GM18868 (cell line): ENCODE results near the gene FYN.
"Not testable (repeated sequence)": the region's sequence is repeated elsewhere in the genome, so short reads cannot be mapped to it uniquely, and the experiment has no call there.

ENCODE experiments used
- ATAC-seq: cut with Tn5 transposase; IDR thresholded peaks from one replicate; pipeline ENCODE4 v1.9.1; 2021; ENCODE audit warnings: mild to moderate bottlenecking, moderate library complexity; ENCODE audit not compliant: unreplicated experiment

The FYN gene

GRCh38 chr6:111687652-111688051 lies 185.6 kb downstream of the FYN start:
- no peak for ATAC-seq

- ATAC-seq: no peak
Measured at GRCh38 chr6:111686932-111687266, 186.4 kb downstream of the FYN start.

GRCh38 chr6:111686249-111686931 lies 186.9 kb downstream of the FYN start:
- ATAC-seq: no peak

DNA sequence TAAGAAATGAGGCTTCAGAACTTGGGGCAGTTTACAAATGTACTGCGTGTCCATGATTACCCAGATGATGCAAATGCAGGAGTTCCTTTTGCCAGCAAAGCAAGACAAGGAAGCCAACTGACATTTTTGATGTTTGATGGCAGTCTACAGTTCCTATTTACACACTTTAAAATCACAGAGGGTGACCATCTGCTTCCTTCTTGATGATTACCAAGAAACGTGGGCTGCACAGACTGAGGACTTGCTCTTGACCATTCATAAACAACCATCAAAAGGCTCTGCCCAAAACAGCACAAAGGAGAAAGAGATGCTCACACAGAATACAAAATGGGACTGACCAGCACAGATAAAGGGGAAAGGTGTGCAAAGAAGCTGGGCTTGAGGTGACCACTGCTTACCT lies 187.7 kb downstream of the FYN start:
- ATAC-seq: no peak

- no peak for ATAC-seq
Measured at GRCh38 chr6:111685058-111685457, 188.2 kb downstream of the FYN start.

GRCh38 chr6:111683749-111684267 lies 189.4 kb downstream of the FYN start:
- ATAC-seq: no peak

DNA sequence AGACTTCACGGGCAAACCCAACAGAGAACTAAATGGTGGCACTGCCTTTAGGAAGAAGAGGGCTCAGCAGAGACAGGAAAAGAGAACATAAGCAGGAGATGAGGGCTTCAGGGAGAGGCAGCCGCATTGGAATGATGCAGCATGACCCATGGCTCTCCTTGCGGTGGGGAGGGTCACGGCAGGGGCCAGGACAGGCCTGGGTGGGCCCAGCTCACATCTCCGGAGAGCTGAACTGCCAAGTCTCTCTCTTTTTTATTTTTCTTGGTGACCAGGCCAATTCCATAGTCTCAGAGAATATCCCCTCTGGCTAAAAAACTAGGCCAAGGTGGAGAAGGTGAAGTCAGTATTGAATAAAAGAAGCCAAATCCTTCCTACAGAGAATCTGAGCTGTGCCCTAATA lies 190.1 kb downstream of the FYN start:
- ATAC-seq: no peak

DNA sequence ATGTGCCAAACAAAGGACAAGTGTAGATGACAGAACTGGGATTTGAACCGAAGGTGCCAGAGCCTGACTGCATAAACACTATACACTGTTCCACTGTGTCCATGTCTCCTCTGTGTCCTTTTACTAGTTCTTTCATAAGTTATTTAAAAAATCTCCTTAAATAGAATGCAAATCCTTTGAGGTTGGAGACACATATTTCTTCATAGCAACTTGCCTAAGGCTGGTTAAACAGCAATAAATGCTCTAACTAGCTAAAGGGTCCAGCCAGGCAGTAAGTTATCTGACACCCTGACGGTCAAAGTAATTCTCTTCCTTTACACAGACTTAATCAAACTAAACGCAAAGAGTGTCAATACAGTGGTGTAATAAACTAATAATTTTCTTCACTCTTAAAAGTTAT lies 191.4 kb downstream of the FYN start:
- no peak for ATAC-seq

GRCh38 chr6:111680811-111681609 lies 192.2 kb downstream of the FYN start:
- not testable (repeated sequence) for ATAC-seq

DNA sequence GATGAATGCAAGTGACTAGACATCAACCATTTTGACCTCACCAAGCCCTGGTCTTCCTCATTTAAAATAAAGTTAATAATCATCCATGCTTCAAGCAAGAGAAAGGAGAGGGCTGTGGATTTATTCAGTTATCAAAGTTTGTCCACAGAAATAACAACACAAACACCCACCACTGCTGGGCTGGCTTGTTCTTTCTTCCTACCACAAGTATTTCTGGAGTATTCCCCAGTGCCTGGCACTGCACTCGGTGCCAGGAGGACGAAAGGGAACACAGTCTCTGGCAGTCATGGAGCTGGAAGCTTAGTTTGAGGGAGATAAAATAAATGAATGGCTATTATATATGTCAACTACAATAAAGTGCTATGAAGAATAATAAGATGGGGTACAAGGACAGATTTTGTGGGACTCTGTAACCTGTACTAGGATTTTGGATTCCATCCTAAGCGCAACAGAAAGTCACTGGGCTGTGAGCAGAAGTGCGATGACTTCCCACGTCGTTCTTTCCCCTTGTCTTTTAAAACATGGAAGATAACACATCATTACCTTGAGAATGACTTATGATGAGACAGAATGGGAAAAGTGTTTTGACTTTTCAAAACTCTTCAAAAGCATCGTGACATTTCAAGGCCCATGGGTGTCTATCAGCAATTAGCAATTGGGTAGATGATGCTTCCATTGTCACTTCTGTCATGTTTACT lies 193.1 kb downstream of the FYN start:
- ATAC-seq: no peak

DNA sequence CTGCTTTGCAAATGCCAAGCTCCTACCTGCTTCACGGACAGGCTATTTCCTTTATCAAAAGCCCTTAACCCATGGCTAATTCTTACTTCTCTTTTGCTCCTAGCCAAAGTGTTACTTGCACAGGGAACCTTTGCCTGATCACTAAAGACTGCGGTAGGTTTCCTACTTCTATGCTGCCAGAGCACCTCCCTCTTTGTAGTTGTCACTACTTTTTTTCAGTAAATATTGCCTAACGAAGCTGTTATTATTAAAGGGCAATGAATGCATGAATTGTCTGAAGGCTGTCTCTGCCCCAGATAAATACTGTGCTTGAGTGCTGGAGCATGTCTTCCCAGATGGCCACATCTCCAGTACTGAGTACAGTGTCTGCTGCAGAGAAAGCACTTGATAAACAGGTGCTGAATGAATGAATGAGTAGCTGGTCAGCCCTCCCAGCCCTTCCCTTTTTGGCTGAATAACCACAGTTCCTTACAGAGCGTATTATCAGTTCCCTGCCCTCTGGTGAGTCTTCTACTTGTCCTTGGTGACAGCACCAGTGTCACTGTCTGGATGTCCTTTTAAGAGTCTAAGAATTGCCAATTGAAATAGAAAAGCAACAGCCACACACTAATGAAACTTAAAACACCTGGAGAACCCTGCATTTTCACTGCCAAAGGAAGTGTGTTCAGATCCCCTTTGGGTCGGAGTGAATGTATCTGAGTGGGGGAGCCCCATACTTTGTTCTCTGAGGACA lies 194.0 kb downstream of the FYN start:
- ATAC-seq: no peak

DNA sequence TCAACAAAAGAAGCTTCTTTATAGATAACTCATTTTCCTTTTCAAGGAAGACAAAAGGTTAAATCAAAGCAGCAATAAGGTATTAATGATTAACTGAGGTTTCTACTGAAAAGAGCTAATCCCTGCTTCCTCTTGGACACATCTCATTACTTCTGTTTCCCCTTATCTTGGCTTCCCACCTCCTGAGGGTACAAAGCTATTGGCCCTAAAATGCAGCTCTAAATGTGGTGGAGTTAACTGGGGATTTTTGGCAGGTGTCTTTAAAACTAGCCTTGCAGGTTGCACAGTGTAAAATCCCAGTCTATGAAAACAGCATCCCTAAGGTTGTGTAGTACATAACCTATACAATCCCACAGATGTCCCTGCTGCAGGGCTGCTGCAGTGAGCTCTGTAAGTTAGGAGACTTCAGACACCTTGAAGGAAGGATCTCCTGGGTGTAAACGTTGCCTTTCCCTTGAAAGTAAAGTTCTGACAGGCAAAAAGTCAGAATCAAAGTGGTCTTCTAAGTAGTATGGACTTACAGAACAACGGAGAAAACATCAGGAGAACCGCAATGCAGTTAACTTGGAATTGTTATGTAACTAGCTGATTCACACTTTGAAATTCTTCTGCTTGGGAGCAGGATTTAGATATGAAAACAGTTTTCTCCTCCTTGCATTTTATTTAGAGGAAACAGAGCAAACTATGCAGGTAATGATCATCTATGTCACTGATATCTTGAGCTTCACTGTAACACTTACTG lies 195.8 kb downstream of the FYN start:
- ATAC-seq: no peak

GRCh38 chr6:111676383-111676782 lies 196.9 kb downstream of the FYN start:
- no peak for ATAC-seq

- ATAC-seq: no peak
Measured at GRCh38 chr6:111674883-111675282, 198.4 kb downstream of the FYN start.

GRCh38 chr6:111674413-111674812 lies 198.8 kb downstream of the FYN start:
- no peak for ATAC-seq

DNA sequence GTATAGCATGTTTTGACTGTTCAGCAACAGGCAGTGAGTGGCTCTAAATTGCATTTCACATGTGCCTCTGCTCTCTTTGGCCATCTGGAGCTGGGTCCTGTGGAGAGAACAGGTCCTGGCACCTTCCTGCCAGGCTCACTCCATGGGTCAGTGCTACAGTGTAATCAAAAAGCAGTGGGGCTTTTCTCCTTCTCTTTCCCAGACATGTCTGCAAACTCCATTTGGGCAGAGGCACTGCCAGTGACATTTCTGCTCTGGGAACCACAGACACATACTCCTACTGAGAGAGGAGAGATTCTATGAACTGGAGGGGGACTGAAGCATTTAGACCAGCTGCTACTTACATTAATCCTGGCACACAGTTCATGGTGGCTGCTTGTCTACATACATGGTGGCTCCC lies 199.3 kb downstream of the FYN start:
- ATAC-seq: no peak

- ATAC-seq: no peak
Measured at GRCh38 chr6:111673532-111673931, 199.7 kb downstream of the FYN start.

DNA sequence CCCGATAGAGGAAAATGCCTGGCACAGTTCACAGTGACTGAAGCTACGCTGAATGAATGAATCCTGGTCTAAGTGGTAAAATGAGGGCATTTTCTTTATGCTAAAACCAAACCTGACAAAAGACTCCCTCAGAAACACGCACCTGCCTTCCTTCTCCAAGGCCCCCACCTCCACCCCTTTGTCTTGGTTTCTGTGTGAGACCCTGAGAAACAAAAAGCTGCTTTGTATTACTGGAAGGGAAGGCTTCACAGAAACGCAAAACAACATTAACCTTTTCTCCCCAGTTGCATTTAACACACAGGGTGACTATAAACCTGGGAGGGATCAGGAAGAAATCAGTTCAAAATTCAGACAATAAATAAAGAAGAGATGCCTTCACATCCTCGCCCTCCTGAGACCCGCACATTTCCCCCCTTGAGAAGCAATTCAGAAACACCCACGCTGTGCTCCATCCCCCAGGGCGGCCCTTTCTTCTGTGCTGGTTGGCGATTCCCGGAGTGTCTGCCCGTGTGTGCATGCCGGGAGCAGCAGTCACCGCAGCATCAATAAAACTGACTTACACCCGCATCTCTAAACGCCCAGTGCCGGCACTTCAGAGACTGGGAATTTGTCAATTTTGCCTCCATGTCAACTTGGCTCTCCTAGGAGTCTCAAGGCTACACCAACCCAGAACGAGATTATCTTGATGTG lies 200.3 kb downstream of the FYN start:
- ATAC-seq: no peak

DNA sequence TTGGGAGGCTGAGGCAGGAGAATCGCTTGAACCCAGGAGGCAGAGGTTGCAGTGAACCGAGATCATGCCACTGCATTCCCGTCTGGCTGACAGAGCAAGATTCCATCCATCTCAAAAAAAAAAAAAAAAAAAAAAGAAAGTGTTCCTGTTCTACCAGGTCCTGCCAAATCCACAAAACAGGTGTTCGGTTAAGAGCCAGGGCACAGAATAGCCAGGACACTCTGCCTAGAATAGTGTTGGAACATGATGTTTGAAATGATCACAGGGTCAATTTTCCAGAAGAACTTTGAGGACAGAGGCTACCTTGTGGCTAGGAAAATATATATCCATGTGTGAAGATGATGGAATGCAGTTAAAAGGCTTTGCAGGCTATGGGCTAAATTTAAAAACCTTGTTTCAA lies 203.9 kb downstream of the FYN start:
- no peak for ATAC-seq

DNA sequence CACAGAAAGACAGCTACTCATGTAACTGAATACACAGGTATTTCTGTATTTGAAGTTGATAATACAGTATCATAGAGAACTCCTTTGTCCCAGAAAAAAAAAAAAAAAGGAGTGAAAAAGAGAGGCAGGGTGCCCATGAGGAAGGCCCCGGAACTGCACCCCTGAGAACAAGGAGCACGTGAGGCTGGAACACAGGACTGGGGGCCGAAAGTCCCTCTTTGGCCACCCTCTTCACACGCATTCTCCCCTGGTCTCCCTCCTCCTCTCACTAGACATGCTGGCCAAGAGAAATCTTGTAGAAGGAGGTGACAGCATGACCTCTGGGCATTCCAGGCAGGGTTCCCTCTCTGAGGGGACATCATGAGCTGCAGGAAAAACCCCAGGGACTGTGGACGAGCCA lies 204.8 kb downstream of the FYN start:
- no peak for ATAC-seq
